ENCODE results near the gene LRMDA. TPM values are rescaled to one million over a fixed set of nuclear protein-coding genes. Genes with fewer than 3 reads are reported as not detected.

The LRMDA gene
- polyA plus RNA-seq, 3 donors, result 39.8 to 59.6 (median 56.4) TPM

DNA sequence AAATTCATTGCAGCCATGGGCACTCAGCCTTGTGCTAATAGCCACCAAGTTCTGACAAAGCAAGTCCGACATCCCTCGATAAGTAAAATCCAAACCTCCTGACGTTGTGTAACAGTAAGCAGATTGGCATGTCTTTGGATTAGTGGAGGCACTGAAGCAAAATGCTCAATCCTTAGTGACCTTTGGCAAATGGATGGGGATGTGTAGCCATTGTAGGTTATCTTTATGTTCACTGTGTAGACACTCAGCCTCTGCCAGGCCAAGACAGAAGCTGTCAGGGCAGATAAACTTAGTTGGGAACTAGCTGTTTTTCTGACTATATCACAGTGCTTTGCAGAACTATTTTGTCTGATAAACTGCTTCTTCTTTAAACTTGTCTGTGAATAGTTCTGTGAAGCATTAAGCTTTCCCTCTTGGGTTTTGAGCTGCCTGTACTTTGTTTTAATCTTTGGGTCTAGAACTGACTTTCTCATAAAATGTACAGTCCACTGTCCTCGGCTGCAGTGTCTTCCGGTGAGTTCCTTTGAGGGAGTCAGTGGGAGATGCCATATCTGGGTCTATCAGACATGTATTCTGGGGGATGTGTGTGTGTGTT lies 220.8 kb downstream of the LRMDA start:
- Mint-ChIP-seq H3K9me3 (no peaks in the 10 kb centered on the region), H3K27me3 (ENCODE audit: low read depth in 3 of 3) (no peaks in the 10 kb centered on the region), H3K4me3 (no peak overlapping the region), H3K36me3 (peaks cover 0 to 4% of the 10 kb centered on the region in 2 donors), H3K4me1 (peaks cover 26% of the 10 kb centered on the region), H3K27ac (peak overlapping the region in 2 of 7 donors; percentile 12 to 65)
- Histone ChIP-seq H3K79me2 (ENCODE audit: insufficient read depth, low read length) (peaks cover 40% of the 10 kb centered on the region), H3K9me3 (replicated peaks in 1 of 2; ENCODE audit: control insufficient read depth in 1 of 2, insufficient read depth in 1 of 2, low read length in 2 of 2) (no peaks in the 10 kb centered on the region), H2AFZ (ENCODE audit: insufficient read depth, low read depth, low read length, poor library complexity, severe bottlenecking) (no peak overlapping the region), H4K20me1 (ENCODE audit: insufficient read depth, low read length) (peaks cover 26% of the 10 kb centered on the region), H3K27ac (ENCODE audit: low read depth in 1 of 2, low read length in 2 of 2) (no peak overlapping the region), H3K4me2 (replicated peaks; ENCODE audit: extremely low read depth, low read length, poor library complexity, severe bottlenecking) (no peak overlapping the region), H3K27me3 (ENCODE audit: control insufficient read depth in 2 of 2, insufficient read depth in 2 of 2, low read length in 2 of 2) (no peaks in the 10 kb centered on the region), H3K4me1 (ENCODE audit: control insufficient read depth in 1 of 2, insufficient read depth in 2 of 2, low read length in 2 of 2) (peaks cover 12 to 24% of the 10 kb centered on the region in 2 donors), H3K4me3 (replicated peaks in 1 of 3; ENCODE audit: low read depth in 2 of 3, low read length in 3 of 3) (no peak overlapping the region), H3K36me3 (replicated peaks in 1 of 2; ENCODE audit: control insufficient read depth in 1 of 2, insufficient read depth in 2 of 2, low read length in 2 of 2) (no peaks in the 10 kb centered on the region), H3K9ac (ENCODE audit: insufficient read depth, low read length, poor library complexity, severe bottlenecking) (no peak overlapping the region)
- intact Hi-C loops (cut with micrococcal nuclease), result no loop called here
- 87% methylated on average over 3 of the region's 5 CpGs for WGBS (ENCODE audit: insufficient coverage)
- no peak for TF ChIP-seq CTCF (IDR thresholded peaks at IDR 0.05)
- no peak for DNase-seq

DNA sequence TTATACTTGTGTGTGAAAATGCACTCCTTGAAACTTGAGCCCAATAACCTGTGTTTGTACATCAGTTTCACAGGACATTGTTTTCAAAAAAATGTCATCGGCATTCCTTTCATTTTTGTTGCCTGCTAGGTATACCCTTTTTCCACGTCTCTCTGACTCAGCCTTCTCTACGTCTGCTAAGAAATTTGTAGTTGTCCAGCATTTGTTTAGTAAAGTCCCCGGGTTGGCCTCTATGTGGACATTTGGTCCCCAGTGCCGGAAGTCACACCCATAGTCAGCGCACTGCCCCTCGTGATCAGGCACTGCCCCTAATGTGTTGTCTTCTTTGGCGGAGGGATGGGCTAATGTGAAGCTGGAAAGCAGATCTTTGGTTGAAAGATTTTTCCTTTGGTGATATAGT lies 222.3 kb downstream of the LRMDA start:
- no peaks in the 10 kb centered on the region for H3K27me3 ChIP-seq (ENCODE audit: control insufficient read depth in 2 of 2, insufficient read depth in 2 of 2, low read length in 2 of 2)
- Mint-ChIP-seq H3K36me3 (peaks cover 3 to 7% of the 10 kb centered on the region in 2 donors), H3K27me3 (ENCODE audit: low read depth in 3 of 3) (peaks cover 0 to 2% (median 0%) of the 10 kb centered on the region in 3 donors), H3K4me3 (peak overlapping the region in 1 of 2 donors; percentile 10), H3K27ac (no peak overlapping the region), H3K9me3 (no peaks in the 10 kb centered on the region), H3K4me1 (peaks cover 16% of the 10 kb centered on the region)
- peaks cover 4 to 12% of the 10 kb centered on the region in 2 donors for H3K4me1 ChIP-seq (ENCODE audit: control insufficient read depth in 1 of 2, insufficient read depth in 2 of 2, low read length in 2 of 2)
- no peak overlapping the region for H2AFZ ChIP-seq (ENCODE audit: insufficient read depth, low read depth, low read length, poor library complexity, severe bottlenecking)
- no peaks in the 10 kb centered on the region for H3K36me3 ChIP-seq (replicated peaks in 1 of 2; ENCODE audit: control insufficient read depth in 1 of 2, insufficient read depth in 2 of 2, low read length in 2 of 2)
- H4K20me1 ChIP-seq (ENCODE audit: insufficient read depth, low read length), result peaks cover 22% of the 10 kb centered on the region
- intact Hi-C loops (cut with micrococcal nuclease), result no loop called here
- H3K27ac ChIP-seq (ENCODE audit: low read depth in 1 of 2, low read length in 2 of 2), result no peak overlapping the region
- no peaks in the 10 kb centered on the region for H3K9me3 ChIP-seq (replicated peaks in 1 of 2; ENCODE audit: control insufficient read depth in 1 of 2, insufficient read depth in 1 of 2, low read length in 2 of 2)
- TF ChIP-seq CTCF (IDR thresholded peaks at IDR 0.05), result no peak
- 98% methylated on average over 7 of the region's 8 CpGs for WGBS (ENCODE audit: insufficient coverage)
- no peak overlapping the region for H3K9ac ChIP-seq (ENCODE audit: insufficient read depth, low read length, poor library complexity, severe bottlenecking)
- H3K4me2 ChIP-seq (replicated peaks; ENCODE audit: extremely low read depth, low read length, poor library complexity, severe bottlenecking), result no peak overlapping the region
- H3K4me3 ChIP-seq (replicated peaks in 1 of 3; ENCODE audit: low read depth in 2 of 3, low read length in 3 of 3), result no peak overlapping the region
- peaks cover 40% of the 10 kb centered on the region for H3K79me2 ChIP-seq (ENCODE audit: insufficient read depth, low read length)
- DNase-seq, result no peak

Measured in CD14-positive monocyte (primary cell).